WERI-Rb-1 (cell line): Measurements from ENCODE around the gene ARHGAP26.
"Not testable (repeated sequence)": the region's sequence is repeated elsewhere in the genome, so short reads cannot be mapped to it uniquely, and the experiment has no call there.

Experiments used
- DNase-seq: peaks from one replicate; pipeline ENCODE4 v3.0.0-alpha.2; 2020
- H3K27ac ChIP-seq: fragments of 250-450 bp; sonication (Bioruptor Pico); 2 replicates; pipeline ENCODE4 v1.5.1; 2020; ENCODE audit warnings: mild to moderate bottlenecking, moderate library complexity
- H3K27me3 ChIP-seq: fragments of 250-450 bp; sonication (Bioruptor Pico); 2 replicates; pipeline ENCODE4 v1.5.1; 2021; ENCODE audit warnings: mild to moderate bottlenecking, low read depth, moderate library complexity; ENCODE audit not compliant: insufficient read depth, severe bottlenecking
- H3K36me3 ChIP-seq: fragments of 250-450 bp; sonication (Bioruptor Pico); 2 replicates; pipeline ENCODE4 v1.5.1; 2020; ENCODE audit warnings: mild to moderate bottlenecking, moderate library complexity
- H3K4me3 ChIP-seq: 2 replicates; pipeline ENCODE4 v1.5.1; 2011; ENCODE audit warnings: low read depth, mild to moderate bottlenecking, control low read depth, low read length
- H3K9me3 ChIP-seq: fragments of 250-450 bp; sonication (Bioruptor Pico); 2 replicates; pipeline ENCODE4 v1.5.1; 2021; ENCODE audit warnings: mild to moderate bottlenecking, moderate library complexity; ENCODE audit not compliant: severe bottlenecking
- TF ChIP-seq, protein P1 (sequence below): IDR thresholded peaks from 2 replicates; pipeline ENCODE4 v1.5.1; 2011; ENCODE audit warnings: low read depth, mild to moderate bottlenecking, control low read depth, inconsistent platforms, low read length

Gene ARHGAP26

DNA sequence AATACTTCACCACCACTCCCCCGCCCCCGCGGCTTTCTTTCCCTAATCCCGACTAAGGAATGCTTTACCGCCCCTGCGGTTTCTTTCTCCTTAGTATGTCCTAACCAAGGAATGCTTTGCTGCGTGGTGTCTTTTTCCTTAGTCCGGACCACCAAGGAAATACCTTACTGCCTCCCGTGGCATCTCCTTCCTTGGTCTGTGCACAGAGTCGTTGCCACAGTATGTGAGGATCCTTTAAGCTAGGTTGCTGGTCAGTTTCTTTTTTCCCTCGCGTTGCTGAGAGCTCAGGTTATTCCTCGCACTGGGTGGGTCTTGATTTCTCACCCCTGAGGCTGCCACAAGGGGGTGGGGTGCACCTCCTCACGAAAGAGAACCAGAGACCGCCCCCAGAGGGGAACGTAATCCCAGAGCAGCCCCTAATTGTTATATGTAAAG, 323.9 kb downstream of the ARHGAP26 start:
- DNase-seq: no peak
- Histone ChIP-seq H3K27me3 (no peaks in the 10 kb centered on the region), H3K9me3 (no peaks in the 10 kb centered on the region), H3K36me3 (no peaks in the 10 kb centered on the region), H3K4me3 (no peak overlapping the region), H3K27ac (no peak overlapping the region)
- TF ChIP-seq, protein P1, sequence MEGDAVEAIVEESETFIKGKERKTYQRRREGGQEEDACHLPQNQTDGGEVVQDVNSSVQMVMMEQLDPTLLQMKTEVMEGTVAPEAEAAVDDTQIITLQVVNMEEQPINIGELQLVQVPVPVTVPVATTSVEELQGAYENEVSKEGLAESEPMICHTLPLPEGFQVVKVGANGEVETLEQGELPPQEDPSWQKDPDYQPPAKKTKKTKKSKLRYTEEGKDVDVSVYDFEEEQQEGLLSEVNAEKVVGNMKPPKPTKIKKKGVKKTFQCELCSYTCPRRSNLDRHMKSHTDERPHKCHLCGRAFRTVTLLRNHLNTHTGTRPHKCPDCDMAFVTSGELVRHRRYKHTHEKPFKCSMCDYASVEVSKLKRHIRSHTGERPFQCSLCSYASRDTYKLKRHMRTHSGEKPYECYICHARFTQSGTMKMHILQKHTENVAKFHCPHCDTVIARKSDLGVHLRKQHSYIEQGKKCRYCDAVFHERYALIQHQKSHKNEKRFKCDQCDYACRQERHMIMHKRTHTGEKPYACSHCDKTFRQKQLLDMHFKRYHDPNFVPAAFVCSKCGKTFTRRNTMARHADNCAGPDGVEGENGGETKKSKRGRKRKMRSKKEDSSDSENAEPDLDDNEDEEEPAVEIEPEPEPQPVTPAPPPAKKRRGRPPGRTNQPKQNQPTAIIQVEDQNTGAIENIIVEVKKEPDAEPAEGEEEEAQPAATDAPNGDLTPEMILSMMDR: no peak

DNA sequence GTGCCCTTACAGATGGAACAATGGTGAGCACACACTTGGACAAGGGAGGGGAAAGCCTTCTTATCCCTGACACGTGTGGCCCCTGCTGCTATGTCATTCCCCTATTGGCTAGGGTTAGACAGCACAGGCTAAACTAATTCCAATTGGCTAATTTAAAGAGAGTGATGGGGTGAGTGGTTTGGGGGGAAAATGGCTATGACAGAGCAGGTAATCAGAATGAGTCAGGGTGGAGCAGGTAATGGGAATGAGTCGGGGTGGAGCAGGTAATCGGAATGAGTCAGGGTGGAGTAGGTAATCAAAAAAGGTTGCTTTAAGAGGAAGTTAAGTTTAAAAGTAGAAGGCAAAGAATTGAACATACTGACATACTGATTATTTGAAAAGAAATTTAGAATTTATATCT, 324.4 kb downstream of the ARHGAP26 start:
- not testable (repeated sequence) for H3K36me3 ChIP-seq, H3K27ac ChIP-seq, DNase-seq, H3K4me3 ChIP-seq, H3K27me3 ChIP-seq, H3K9me3 ChIP-seq

DNA sequence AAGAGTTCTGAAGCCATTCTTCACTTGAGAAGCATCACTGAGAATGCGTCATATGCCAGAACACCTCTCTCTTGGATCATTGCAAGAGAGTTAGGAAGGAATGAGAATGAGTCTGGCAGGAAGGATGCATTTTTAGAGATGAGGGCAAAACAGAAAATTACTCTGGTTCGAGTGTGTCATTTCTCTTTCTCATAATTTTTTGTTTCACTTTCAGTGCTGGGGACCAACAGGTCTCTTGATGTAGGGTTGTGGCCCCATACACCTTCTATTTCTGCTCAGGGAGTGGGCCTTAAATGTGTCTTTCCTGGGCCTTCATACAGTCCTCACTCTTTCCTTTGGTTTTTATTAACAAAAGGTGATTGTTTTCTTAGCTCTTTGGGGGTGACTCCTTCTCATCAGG, 330.9 kb downstream of the ARHGAP26 start:
- H3K4me3 ChIP-seq: no peak overlapping the region

DNA sequence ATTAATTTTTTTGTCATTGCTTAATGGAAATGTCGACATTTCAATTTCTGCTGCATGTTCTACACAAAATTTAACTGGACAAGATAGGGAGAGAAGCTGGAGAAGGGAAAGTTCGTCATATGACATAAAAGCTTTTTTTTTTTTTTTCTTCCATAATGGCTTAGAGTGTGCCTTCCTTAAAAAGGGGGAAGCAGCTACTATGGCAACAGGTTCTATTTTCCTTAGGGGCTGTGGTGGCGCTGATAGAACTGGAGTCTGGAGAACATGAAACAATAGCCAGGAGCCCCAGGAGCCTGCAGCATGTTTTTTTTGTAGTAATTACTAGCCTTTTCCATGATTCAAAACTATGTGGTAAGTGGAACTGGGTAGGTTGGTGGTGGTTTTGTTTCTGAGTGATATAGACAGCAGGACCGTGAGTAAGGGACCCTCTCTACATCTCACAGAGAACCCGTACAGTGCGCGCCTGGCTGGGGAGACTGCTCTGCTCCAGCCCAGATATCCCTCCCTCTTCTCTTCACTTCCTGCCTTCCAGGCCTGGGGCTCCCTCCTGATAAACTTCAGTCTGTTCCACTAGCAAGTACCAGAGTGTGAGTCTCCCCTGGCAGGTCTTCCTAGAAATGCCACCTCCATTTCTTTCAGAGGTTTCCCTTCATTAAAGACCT, 331.7 kb downstream of the ARHGAP26 start:
- H3K27ac ChIP-seq: no peak overlapping the region
- TF ChIP-seq, protein P1: no peak
- H3K36me3 ChIP-seq: no peaks in the 10 kb centered on the region
- no peaks in the 10 kb centered on the region for H3K9me3 ChIP-seq
- no peak for DNase-seq
- H3K27me3 ChIP-seq: no peaks in the 10 kb centered on the region
- H3K4me3 ChIP-seq: no peak overlapping the region

More for the DNA sequence above, 330.9 kb downstream of the ARHGAP26 start:
- Histone ChIP-seq H3K27ac (no peak overlapping the region), H3K9me3 (no peaks in the 10 kb centered on the region), H3K36me3 (no peaks in the 10 kb centered on the region), H3K27me3 (no peaks in the 10 kb centered on the region)
- TF ChIP-seq, protein P1: no peak
- DNase-seq: no peak

DNA sequence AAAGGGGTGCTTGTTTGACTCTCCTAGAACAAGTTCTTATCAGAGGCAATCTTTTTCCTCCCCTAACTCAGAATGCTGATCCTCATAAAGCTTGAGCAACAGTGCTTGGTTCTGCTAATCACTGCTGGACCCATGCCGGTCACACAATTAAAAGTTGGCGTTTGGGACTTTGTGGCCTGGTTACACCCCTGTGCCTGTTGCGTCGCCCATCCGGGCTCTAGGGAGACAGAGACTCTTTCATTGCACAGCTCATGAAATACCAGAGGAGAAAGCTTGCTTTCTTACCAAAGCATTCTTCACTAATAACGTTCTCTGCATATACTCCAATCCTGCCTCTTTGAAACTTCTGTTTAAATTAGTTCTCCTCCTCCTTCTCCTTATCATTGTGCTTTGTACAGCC, 332.2 kb downstream of the ARHGAP26 start:
- no peak for DNase-seq
- Histone ChIP-seq H3K27me3 (no peaks in the 10 kb centered on the region), H3K36me3 (no peaks in the 10 kb centered on the region), H3K27ac (no peak overlapping the region), H3K9me3 (no peaks in the 10 kb centered on the region), H3K4me3 (no peak overlapping the region)
- TF ChIP-seq, protein P1: no peak

DNA sequence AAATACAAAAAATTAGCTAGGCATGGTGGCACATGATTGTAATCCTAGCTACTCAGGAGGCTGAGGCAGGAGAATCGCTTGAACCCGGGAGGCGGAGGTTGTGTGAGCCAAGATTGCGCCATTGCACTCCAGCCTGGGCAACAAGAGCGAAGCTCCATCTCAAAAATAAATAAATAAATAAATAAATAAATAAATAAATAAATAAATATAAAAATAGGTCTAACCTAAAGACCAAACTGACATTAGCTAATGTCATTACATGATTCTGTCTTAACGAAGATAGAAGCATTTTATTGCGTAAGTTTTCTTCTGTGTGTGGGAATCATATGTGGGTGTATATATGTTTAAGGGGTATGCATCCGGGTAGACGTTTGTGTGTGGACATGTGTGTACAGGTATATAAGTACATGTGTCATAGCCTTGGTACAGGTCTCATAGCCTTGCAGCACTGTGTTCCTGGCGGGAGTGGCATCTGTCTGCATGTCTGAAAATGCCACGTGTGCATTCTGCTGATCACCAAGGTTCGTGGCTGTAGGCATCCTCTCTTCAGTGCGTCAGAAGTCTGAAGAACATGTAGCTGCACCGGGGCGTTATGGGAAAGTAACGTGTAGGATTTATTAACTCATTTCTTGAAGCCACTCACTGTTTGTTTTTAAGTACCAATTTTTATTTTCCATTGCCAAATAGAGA, 335.2 kb downstream of the ARHGAP26 start:
- H3K36me3 ChIP-seq: no peaks in the 10 kb centered on the region
- H3K27me3 ChIP-seq: no peaks in the 10 kb centered on the region
- no peaks in the 10 kb centered on the region for H3K9me3 ChIP-seq
- no peak overlapping the region for H3K4me3 ChIP-seq
- DNase-seq: no peak
- TF ChIP-seq, protein P1: no peak
- no peak overlapping the region for H3K27ac ChIP-seq
